GM21360 (cell line): ENCODE measurements around the gene EMP1.

Experiments used
- ATAC-seq: cut with Tn5 transposase; IDR thresholded peaks from one replicate; pipeline ENCODE4 v1.9.1; 2021; ENCODE audit warnings: mild to moderate bottlenecking, moderate library complexity; ENCODE audit not compliant: unreplicated experiment

EMP1 gene, protein sequence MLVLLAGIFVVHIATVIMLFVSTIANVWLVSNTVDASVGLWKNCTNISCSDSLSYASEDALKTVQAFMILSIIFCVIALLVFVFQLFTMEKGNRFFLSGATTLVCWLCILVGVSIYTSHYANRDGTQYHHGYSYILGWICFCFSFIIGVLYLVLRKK

DNA sequence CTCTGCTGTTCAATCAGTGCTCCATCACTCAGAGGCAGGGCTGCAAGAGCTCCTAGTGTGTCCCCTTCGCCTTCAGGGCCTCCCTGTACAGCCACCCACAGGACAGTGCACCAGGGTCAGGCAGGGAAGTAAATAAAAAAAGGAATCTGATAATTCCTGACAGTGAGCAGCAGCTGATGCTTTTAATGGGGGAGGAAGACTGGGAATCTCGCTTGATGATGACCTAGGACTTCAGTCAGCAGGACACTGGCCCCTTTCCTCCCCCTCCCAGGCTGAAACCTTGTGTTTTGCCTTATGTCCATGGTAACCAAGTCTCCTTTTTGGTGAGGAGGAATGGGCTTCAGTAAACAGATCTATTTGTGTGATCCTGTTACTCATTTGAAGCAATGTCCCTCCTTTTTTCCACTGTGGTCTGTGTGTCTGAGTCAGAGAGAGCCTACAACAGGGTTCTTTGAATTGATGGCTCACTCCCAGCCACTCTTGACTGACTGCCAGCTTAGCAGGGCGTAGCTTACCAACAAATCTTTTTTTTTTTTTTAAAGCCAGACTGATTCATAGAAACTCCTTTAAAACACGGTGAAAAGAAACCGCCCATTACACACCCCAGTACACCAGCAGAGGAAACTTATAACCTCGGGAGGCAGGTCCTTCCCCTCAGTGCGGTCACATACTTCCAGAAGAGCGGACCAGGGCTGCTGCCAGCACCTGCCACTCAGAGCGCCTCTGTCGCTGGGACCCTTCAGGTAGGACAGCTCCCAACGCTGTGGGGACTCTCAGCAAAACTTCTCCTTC is at the start of gene EMP1:
Gene EMP1 (plus strand): TSS at position 597 of the 792 bp plus-strand sequence. CDS start 14,785 bp downstream, outside the sequence.
- ATAC-seq, result peak; percentile 89

DNA sequence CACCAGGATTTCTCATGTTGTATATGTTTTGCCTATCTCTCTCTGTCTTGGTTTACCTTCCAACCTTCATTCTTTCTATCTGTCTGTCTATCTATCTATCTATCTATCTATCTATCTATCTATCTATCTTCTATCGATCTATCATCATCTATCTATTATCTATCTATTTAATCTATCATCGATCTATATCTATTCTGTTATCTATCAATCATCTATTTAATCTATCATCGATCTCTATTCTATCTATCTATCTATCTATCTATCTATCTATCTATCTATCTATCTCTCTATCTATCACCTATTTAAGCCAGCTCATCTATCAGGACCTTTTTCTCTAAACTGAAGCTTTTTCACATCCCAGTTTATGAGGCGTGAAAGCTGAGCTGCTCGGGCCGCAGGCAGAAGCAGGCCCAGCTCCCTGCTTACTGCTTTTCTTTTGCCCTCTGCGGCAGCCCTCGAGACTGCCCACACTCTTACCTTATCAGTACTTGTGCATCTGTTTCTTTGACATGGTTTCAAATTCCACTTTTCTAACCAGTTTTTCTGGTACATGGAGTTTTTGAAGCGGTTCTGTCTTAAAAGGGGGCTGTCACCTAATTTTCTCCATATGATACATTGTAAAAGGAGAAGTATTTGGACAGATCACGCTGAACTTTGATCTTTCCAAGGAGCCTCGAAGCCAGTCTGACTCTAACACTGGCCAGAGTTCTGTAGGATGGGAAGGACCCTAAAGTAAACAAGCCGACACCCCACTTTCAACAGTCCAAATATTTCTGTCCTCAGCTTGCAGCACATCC is 48.6 kb upstream of the EMP1 start:
- ATAC-seq, result no peak

DNA sequence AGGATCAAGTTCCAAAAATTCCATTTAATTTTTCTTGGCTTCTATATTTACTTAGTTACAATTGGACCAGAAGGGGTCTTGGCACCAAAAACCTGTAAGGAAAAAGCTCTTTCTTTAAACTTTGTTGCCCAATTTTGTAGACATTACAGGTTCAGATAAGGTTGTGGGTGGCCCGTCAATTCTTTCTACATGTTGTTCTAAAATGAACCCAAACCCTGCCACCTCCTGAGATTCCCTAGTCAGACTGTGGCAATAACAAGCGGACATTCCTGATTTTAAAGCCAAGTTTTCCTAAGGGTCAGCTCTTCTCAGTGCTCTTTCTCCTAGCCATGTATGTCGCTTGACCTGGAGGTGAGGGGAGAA is 48.1 kb upstream of the EMP1 start:
- no peak for ATAC-seq

DNA sequence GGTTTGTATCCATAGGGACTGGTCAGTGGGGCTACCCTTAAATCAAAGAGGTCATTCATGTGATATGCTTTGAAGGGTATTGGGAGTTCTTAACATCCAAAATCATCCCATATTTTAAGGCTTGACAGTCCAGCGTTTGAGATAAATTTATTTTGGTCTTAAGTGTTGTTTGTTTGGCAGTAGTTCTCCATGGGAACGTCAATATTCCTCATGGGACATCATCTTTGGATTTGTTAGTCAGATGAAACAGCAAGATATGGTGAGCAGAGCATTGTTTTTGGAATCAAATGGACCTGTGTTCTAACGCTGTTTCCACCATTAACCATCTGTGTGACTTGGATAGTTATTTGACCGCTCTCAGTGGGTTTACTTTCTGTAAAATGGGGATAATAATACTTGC is 47.1 kb upstream of the EMP1 start:
- no peak for ATAC-seq

DNA sequence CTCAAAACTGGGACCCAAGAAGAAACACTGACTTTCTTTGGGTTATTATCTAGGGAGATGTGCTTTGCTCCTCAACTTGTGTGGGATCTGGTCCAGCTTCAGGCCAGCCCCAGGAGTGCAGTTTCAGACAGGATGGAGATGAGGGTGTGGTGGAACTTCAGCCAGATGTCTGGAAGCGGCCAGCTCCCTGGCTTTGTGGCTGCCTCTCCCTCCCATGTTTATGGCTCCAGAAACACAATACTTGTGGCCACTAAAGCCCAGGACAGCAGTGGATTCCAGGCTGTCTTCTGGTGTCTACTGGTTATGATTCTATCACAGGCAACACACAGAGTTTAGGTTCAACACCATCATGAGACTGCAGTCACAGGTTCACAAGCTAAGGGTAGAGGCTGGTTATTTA is 44.2 kb upstream of the EMP1 start:
- ATAC-seq, result no peak

DNA sequence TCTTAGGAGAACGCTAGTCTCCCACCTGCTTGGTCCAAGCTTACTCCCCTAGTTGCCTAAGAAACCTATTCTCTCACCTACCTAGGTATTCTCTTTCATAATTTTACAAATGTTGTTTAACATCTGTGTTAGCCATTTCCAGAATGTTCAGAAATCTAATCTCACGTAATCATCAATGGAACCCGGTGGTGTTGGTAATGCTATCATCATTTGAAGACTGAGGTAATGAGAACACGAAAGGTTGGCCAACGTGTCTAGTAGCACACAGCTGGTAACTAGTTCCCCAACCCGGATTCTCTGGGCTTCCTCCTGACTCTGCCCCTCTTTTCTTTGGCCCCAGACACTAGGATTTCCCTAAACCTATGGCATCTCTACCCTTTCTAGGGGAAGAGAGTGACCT is 43.8 kb upstream of the EMP1 start:
- no peak for ATAC-seq

DNA sequence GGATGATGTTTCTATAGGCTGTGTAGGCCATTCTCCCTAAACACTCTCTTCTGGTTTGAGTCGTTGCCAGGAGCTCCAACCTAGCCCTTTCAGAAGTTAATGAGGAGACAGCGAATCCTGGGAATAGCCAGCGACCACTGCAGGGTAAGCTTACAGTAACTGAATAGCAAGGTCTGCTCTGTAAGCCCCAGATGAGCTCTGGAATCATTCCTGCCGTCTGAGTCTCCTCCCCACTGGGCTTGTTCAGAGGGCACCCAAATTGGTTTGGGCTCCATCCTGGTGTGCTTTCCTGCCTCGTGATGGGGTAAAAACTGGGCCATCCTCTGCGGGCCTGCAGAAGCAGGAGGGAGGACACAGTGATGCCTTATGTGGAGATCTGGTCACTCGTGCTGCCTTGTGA is 43.3 kb upstream of the EMP1 start:
- no peak for ATAC-seq

DNA sequence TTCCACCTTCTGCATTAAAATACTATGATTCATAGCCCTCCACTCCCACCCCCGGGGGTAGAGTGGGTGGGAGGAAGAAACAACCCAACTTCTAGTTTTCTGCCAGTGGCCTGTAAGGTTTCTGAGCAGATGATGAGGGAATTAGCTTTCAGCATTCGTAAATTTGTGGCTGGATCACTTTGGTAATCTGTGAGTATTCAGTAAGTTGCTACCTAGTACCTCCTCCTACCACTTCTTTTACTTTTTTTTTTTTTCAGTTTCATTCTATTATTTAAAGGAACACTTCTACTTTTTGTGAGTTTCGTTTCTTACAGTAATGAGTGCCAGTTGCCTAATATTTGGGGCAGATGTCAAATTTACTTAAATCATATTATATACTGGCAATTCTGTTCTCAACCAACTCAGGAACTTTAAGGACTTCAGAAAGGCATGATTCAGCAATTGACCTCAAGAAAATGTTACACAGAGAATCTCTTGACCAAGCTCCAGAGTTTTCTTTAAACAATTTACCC is 42.4 kb upstream of the EMP1 start:
- no peak for ATAC-seq

DNA sequence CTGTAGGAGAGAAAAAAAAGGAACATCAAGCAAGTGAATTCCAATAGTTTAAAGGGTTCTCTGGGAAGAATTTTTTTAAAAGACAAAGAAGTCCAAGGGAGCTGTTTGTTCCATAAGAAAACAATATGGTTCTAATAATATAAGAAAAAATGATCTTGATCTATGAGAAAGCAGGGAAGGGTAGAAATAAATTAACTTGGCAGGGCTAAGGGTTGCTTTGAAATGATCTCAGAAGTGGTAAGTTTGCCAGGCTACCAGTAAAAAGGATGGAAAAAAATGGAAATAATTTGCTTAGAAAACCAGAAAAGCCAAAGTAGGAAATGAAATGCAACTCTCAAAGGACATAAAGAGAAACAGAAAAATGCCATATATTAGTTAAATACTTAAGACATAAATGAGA is 41.7 kb upstream of the EMP1 start:
- ATAC-seq, result no peak

DNA sequence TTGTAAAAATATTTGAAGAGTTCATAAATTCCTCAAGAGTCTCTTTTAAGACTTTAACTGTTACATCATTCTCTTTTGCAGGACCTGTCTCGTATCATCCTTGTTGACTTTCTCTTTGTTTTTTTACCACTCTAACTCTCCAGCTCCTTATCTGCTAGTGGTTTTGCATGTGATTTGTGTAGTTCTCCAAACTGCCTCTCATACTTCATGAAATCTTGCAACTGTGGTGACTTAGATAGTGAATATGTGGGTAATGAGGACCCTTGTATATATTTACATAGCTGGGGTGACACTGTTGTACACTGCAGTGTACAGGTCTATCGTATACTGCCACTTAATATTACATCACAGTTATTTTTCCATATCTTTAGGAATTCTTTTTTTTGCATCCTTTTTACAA is 40.2 kb upstream of the EMP1 start:
- no peak for ATAC-seq

DNA sequence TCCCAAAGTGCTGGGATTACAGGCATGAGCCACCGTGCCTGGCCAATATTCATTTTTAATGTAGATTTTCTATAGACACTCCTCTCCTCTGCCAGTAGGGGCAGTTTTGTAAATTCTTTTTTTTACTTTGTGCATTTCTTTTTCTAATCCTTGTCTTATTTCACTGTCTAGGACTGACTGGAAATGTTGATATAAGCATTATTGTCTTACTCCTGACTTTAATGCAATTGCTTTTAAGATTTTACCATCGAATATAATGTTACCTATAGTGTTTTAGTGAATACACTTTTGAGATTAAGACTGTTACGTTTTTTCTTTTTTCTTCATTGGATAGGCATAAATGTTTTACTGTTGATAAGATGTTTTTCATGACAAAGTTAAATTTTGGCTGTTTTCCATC is 35.4 kb upstream of the EMP1 start:
- no peak for ATAC-seq

DNA sequence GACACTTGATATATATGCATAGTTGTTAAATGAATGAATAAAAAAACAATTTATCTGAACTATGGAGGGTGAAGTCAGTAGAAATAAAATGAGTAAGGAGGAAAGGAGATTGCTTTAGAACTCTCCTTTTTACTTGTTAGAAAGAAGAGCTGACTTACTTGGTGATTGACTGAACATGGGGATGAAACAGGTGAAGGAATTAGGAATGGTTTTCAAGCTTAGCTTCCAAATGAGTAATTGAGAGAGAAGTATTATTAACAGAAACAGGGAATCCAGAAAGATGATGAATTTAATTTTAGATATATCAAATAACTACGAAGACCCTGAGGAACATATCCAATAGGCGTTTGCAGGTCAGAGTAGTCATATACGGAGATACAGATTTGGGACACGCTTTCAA is 33.6 kb upstream of the EMP1 start:
- ATAC-seq, result no peak

DNA sequence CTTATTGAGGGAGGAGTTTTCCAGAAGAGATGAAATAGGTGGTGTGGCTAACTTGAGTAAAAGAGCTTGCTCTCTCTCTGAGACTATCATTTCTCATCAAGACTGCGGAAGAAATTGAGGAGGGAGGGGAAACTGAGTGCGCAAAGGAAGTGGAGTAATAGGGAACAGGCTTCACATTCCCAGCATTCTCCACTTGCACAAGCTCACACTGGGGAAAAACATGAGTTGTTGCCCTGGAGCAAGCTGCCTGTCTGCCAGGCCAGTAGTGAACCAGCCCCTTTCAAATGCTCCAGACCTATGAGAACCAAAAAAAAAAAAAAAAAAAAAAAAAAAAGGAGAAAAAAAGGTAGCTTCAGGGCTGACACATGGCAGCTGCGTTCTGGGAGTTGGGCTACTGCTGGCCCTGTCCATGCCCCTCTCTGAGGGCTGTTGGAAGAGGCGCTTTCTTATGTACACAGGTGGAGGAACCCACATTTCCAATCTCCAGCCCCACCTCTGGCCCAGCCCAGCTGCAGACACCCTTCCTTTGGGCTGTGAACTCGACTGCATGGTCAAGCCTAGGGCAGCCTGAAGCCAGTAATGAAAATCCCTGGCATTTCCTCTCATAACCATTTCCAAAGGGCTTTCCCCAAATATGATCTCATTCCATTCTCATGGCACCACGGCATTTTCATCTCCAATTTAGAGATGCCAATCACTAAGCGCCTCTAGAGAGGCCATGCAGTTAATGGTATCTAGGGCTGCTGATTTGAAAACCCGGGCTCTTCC is 32.5 kb upstream of the EMP1 start:
- no peak for ATAC-seq

DNA sequence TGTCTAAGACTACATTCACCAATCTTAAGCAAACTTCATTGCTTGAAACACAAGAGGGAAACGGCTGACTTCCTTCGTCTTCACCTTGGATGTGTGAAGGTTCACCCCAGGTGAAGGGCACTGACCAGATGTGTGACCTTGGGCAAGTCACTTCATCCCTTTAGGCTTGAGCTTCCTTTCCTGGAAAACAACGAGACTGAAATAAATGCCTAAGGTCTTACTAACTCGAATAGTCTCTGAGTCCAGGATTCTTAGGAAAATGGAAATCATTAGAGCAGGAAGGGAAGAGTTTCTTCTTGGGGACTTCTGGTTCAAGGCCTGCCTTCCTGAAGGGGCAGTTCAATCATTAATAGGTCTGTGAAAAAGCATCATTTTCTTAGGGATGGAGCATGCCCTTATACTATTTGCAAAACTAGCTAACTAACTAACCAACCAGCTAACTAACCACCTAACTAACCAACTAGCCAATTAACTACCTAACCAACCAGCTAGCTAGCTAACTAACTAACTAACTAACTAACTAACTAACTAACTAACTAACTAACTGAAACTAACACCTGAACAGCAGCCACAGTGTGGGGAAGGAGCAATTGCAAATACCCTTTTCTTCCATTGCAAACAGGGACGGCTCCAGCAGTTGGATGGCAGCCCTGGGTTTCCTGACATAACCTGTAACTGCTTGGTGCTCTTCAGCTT is 31.5 kb upstream of the EMP1 start:
- no peak for ATAC-seq

DNA sequence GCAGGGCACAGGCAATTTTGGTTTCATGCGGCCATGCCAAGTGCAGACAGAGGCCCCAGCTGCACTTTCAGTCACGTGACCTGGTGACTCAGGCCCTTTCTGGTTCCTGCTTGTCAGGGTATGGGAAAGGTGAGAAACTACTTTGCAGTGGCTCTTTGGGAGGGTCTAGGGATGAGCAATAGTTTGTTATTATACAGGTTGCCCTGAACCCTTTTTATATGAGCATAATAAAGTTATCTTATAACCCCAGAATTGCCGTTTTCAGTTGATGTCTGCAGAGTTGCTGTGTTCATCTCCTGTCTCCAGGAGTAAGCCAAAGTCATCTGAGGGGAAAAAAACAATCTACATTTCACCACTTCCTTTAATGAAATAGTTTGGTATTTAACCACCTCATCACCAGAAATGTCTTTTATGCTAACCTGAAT is 30.9 kb upstream of the EMP1 start:
- no peak for ATAC-seq

DNA sequence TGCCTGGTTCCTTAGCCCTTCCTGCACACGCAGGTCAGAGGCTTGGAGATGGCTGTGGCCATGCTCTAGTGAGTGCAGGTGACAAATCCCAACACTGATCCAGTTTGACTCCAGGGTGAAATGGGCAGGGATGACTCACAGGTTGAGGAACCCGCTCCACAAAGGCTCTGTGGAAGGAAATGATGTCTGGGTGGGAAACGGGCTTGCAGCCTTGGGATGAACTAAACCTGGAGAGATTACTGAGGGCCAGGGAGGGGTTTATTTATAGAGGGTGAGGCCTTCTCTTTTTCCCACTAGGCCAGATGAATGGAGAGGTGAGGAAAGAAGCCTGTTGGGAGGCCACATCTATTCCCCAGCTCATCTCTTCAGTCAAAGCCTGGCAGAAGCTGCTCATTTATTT is 29.3 kb upstream of the EMP1 start:
- ATAC-seq, result no peak

DNA sequence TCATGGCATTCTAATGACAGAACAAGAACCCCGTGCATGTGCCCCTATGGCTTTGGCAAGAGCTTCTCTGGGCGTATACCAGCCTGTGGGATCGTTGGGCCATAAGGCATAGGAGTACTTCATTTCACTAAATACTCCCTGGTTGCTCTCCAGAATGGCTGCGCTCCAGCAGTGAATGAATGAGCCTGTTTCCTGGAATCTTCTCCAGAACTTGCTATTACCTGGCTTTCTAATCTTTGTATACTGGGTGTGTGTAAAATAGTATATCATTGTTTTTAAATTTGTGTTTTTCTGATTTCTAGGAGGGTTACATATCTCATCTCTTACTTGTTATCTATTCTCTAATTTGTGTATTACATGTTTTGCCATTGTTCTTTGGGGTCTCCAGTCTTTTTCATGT is 28.6 kb upstream of the EMP1 start:
- ATAC-seq, result no peak

DNA sequence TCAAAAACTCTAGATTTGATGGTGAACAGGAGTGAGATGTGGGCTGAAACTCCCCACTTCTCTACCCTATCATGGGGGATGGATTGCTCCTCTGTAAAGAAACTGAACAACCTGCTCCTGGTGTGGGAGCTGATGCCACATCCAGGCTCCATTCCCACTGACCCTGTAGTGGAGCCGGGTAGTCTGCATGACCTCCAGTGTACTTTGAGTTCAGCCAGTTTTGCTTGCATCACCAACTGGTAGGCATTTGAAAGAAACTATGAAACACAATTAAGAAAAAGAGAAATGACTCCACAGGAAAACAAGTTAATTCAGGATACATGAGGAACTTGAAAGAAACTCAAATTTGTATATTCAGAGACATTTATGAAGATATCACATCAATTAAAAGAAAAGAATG is 27.3 kb upstream of the EMP1 start:
- ATAC-seq, result no peak

DNA sequence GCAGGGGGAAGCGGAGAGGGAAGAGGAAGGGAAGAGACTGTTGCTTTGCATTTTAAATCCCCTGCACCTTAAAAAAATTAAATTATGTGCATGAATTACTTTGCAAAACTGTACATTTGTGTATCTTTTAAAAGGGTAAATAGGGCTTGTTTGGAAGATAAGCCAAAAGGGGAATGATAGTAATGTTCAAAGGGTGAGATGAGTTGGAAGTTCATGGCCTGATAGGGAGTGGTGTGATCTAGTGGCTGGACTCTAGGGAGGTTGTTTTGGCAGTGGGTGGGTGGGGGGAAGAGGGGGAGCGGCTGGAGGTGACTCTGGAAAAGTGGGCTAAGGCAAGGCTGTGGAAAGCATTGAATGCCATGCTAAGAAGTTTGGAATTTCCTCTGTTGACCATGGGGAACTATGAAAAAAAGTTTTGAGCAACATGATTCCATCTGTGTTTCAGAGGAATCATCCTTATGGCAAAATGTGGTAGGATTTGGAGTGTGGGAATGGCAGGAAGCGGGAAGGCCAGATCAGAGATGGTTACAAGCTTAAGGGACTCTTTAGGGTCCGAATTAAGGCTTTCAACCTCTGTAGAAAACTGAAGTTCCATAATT is 25.5 kb upstream of the EMP1 start:
- ATAC-seq, result no peak
